SK-N-SH (cell line): Measurements from ENCODE around the gene UTP11. TPM values are rescaled to one million over a fixed set of nuclear protein-coding genes. Genes with fewer than 3 reads are reported as not detected.

Source experiments
- CTCF ChIA-PET: fragments of 300-600, 350-600 bp; formaldehyde crosslinking; extraction: SDS; loops from one replicate; lab custom pipeline; 2021; lab: Yijun Ruan, JAX
- POLR2A ChIA-PET: fragments of 350-600 bp; sonication (Branson Sonifier 250); formaldehyde crosslinking; extraction: SDS; loops from one replicate; lab custom pipeline; 2020; ENCODE audit warnings: antibody characterized with exemption, inconsistent platforms; lab: Yijun Ruan, JAX
- DNase-seq: peaks from one replicate; pipeline ENCODE4 v3.0.0; 2012
- H2AFZ ChIP-seq: fragments of 200-600 bp; sonication (generic); 2 replicates; pipeline ENCODE4 v1.8.1; 2016; ENCODE audit warnings: antibody characterized with exemption, mild to moderate bottlenecking, low read depth
- H3F3A ChIP-seq: fragments of 200-600 bp; sonication (generic); replicated peaks from 2 replicates; pipeline ENCODE3; 2016; ENCODE audit warnings: antibody characterized with exemption, mild to moderate bottlenecking; ENCODE audit not compliant: insufficient read depth
- H3K27ac ChIP-seq, 2 experiments: fragments of 200-500 bp in 1 of 2; fragments of 200-600 bp in 1 of 2; sonication (Bioruptor generic) in 1 of 2; sonication (generic), shearing (Covaris generic) in 1 of 2; 2 replicates each; pipeline versions ENCODE4 v1.5.1 to v1.6.1; 2014 to 2016; ENCODE audit warnings: low read depth in 2 of 2, inconsistent platforms in 1 of 2, low read length in 1 of 2, mild to moderate bottlenecking in 1 of 2, mixed read lengths in 1 of 2
- H3K27me3 ChIP-seq: fragments of 200-600 bp; sonication (generic), shearing (Covaris generic); 2 replicates; pipeline ENCODE4 v1.6.1; 2016; ENCODE audit warnings: mixed run types; ENCODE audit not compliant: insufficient read depth
- H3K36me3 ChIP-seq, 2 experiments: fragments of 200-500 bp in 1 of 2; fragments of 200-600 bp in 1 of 2; sonication (Bioruptor generic) in 1 of 2; sonication (generic) in 1 of 2; replicated peaks in 1 of 2; 2 replicates each; pipeline versions ENCODE3 to v1.5.1; 2014 to 2016; ENCODE audit warnings: low read length in 1 of 2, mild to moderate bottlenecking in 1 of 2; ENCODE audit not compliant: insufficient read depth in 2 of 2, control insufficient read depth in 1 of 2
- H3K4me1 ChIP-seq, 2 experiments: fragments of 200-500 bp in 1 of 2; fragments of 200-600 bp in 1 of 2; sonication (Bioruptor generic) in 1 of 2; sonication (generic), shearing (Covaris generic) in 1 of 2; 2 replicates each; pipeline versions ENCODE4 v1.5.1 to v1.6.1; 2014 to 2016; ENCODE audit warnings: low read depth in 1 of 2, low read length in 1 of 2, mixed run types in 1 of 2; ENCODE audit not compliant: insufficient read depth in 2 of 2, control insufficient read depth in 1 of 2
- H3K4me2 ChIP-seq: fragments of 200-600 bp; sonication (generic), shearing (Covaris generic); 2 replicates; pipeline ENCODE4 v1.6.1; 2017; ENCODE audit warnings: mixed run types
- H3K4me3 ChIP-seq, 2 experiments: fragments of 200-500 bp in 1 of 2; fragments of 200-600 bp in 1 of 2; sonication (Bioruptor generic) in 1 of 2; sonication (generic), shearing (Covaris generic) in 1 of 2; 2 replicates each; pipeline versions ENCODE4 v1.5.1 to v1.8.1; 2014 to 2016; ENCODE audit warnings: low read depth in 2 of 2, inconsistent platforms in 1 of 2, low read length in 1 of 2, mild to moderate bottlenecking in 1 of 2, mixed read lengths in 1 of 2, moderate library complexity in 1 of 2
- H3K79me2 ChIP-seq: fragments of 200-600 bp; sonication (generic); 2 replicates; pipeline ENCODE4 v1.8.1; 2017; ENCODE audit warnings: mild to moderate bottlenecking; ENCODE audit not compliant: insufficient read depth
- H3K9ac ChIP-seq: fragments of 200-600 bp; sonication (generic); 2 replicates; pipeline ENCODE4 v1.6.1; 2017; ENCODE audit warnings: mixed run types
- H3K9me2 ChIP-seq: fragments of 200-600 bp; sonication (generic); 2 replicates; pipeline ENCODE4 v1.6.1; 2017; ENCODE audit warnings: mixed run types
- H3K9me3 ChIP-seq: fragments of 200-600 bp; sonication (generic); 2 replicates; pipeline ENCODE4 v1.6.1; 2017; ENCODE audit warnings: mixed run types, mild to moderate bottlenecking, moderate library complexity
- H4K20me1 ChIP-seq: fragments of 200-600 bp; sonication (generic); 2 replicates; pipeline ENCODE4 v1.6.1; 2017; ENCODE audit warnings: mild to moderate bottlenecking, mixed run types; ENCODE audit not compliant: insufficient read depth
- CTCF ChIP-seq: fragments of 200-600 bp; sonication (generic); IDR thresholded peaks from 2 replicates; pipeline ENCODE4 v1.6.1; 2017; ENCODE audit warnings: antibody characterized with exemption, mild to moderate bottlenecking, moderate library complexity
- FOSL2 ChIP-seq: IDR thresholded peaks from 2 replicates; pipeline ENCODE4 v1.4.0; 2012; ENCODE audit warnings: low read depth, mild to moderate bottlenecking, moderate library complexity, borderline replicate concordance
- FOXM1 ChIP-seq: IDR thresholded peaks from 2 replicates; pipeline ENCODE4 v1.4.0; 2012; ENCODE audit warnings: low read depth, mild to moderate bottlenecking
- MAX ChIP-seq: IDR thresholded peaks from 2 replicates; pipeline ENCODE4 v1.4.0; 2012; ENCODE audit warnings: low read depth
- MEF2A ChIP-seq: IDR thresholded peaks from 2 replicates; pipeline ENCODE4 v1.4.0; 2012; ENCODE audit warnings: low read depth, borderline replicate concordance
- NRF1 ChIP-seq: IDR thresholded peaks from 2 replicates; pipeline ENCODE4 v1.6.1; 2012; ENCODE audit warnings: low read depth, mild to moderate bottlenecking, low read length
- RAD21 ChIP-seq: IDR thresholded peaks from 2 replicates; pipeline ENCODE4 v1.6.1; 2012; ENCODE audit warnings: mild to moderate bottlenecking, low read length
- REST ChIP-seq: IDR thresholded peaks from 2 replicates; pipeline ENCODE4 v1.6.1; 2012; ENCODE audit warnings: mild to moderate bottlenecking, low read depth, low read length, moderate library complexity
- SIN3A ChIP-seq: IDR thresholded peaks from 2 replicates; pipeline ENCODE4 v1.6.1; 2012; ENCODE audit warnings: low read depth, mild to moderate bottlenecking, low read length, moderate library complexity, borderline replicate concordance
- TAF1 ChIP-seq: IDR thresholded peaks from 2 replicates; pipeline ENCODE4 v1.6.1; 2012; ENCODE audit warnings: low read depth, mild to moderate bottlenecking, low read length, moderate library complexity, borderline replicate concordance
- TCF12 ChIP-seq: IDR thresholded peaks from 2 replicates; pipeline ENCODE4 v1.4.0; 2012
- USF2 ChIP-seq: fragments of 150-350 bp; IDR thresholded peaks from 2 replicates; pipeline ENCODE4 v1.6.1; 2017; ENCODE audit warnings: antibody characterized with exemption, low read length, low read depth, borderline replicate concordance
- WGBS: methylation state at CpG from one replicate; pipeline ENCODE4 v1.1.6; 2017; ENCODE audit warnings: low lambda C conversion rate; 5-methylcytosine and 5-hydroxymethylcytosine counted together
- polyA plus RNA-seq, 3 experiments: library from polyadenylated mRNA; depleted of rRNA; stranded (reverse); fragments of >200 nt; gene quantifications; 2 replicates each; pipeline ENCODE4 v1.2.3, GENCODE V29; 2012

The UTP11 gene
- polyA plus RNA-seq, 1 of the 3 experiments (the other 2 are of a cell fraction): 26.8 TPM

GRCh38 chr1:38064197-38064903 is 51.8 kb downstream of the UTP11 start:
- Histone ChIP-seq H3K4me2 (no peak overlapping the region), H3K27ac (no peak overlapping the region), H3K9me3 (no peaks in the 10 kb centered on the region), H4K20me1 (no peaks in the 10 kb centered on the region), H3F3A (no peaks in the 10 kb centered on the region), H3K36me3 (no peaks in the 10 kb centered on the region), H3K79me2 (no peaks in the 10 kb centered on the region), H3K9ac (no peak overlapping the region), H3K9me2 (no peaks in the 10 kb centered on the region), H3K4me1 (peaks cover 0 to 14% of the 10 kb centered on the region in 2 experiments; a peak in 2 of 4 replicates), H2AFZ (no peak overlapping the region), H3K4me3 (no peak overlapping the region), H3K27me3 (peaks cover 26% of the 10 kb centered on the region; the same call in 1 of the 2 replicates)
- POLR2A ChIA-PET: no interaction called here
- DNase-seq: no peak
- TF ChIP-seq FOSL2 (peak; percentile 32; the same call in 1 of the 2 replicates), MAX (no peak)
- WGBS: 59% methylated on average over 9 of the region's 11 CpGs
- CTCF ChIA-PET: interaction anchor here (1.1 to 7.2 kb wide), 3 partner anchors 7 to 771 kb away, joined by 3 to 36 read pairs (median 5); no protein-coding TSS in a partner anchor

- DNase-seq: no peak
- peaks cover 0 to 14% of the 10 kb centered on the region in 2 experiments; a peak in 1 of 4 replicates for H3K4me1 ChIP-seq
- H3K79me2 ChIP-seq: no peaks in the 10 kb centered on the region
- H3F3A ChIP-seq: no peaks in the 10 kb centered on the region
- H3K9ac ChIP-seq: no peak overlapping the region
- H3K9me2 ChIP-seq: no peaks in the 10 kb centered on the region
- no peaks in the 10 kb centered on the region for H3K36me3 ChIP-seq
- peaks cover 65% of the 10 kb centered on the region; the same call in 1 of the 2 replicates for H3K27me3 ChIP-seq
- no peak overlapping the region for H3K4me2 ChIP-seq
- no peak overlapping the region for H2AFZ ChIP-seq
- ChIA-PET POLR2A (no interaction called here), CTCF (interaction anchor here (1.0 to 2.5 kb wide), 2 partner anchors 8 to 39 kb away, joined by 3 to 7 read pairs; no protein-coding TSS in a partner anchor)
- TF ChIP-seq CTCF (no peak), SIN3A (no peak), MAX (no peak), FOXM1 (no peak), RAD21 (no peak), FOSL2 (no peak), USF2 (no peak), TAF1 (no peak), MEF2A (no peak), REST (no peak), TCF12 (no peak), NRF1 (no peak)
- H3K9me3 ChIP-seq: no peaks in the 10 kb centered on the region
- no peaks in the 10 kb centered on the region for H4K20me1 ChIP-seq
- WGBS: 31% methylated on average over 12 of the region's 14 CpGs
- no peak overlapping the region for H3K4me3 ChIP-seq
- no peak overlapping the region for H3K27ac ChIP-seq
Measured at GRCh38 chr1:38068220-38068979, 55.9 kb downstream of the UTP11 start.
